Endothelial cell of umbilical vein (primary cell): Measurements from ENCODE around the gene PKNOX2. TPM values are rescaled to one million over a fixed set of nuclear protein-coding genes. Genes with fewer than 3 reads are reported as not detected.

Experiments
- BruUV-seq: library from RNA; stranded (reverse); fragments of 400-500 nt; replicated peaks from 2 replicates; lab custom pipeline; 2021; lab: Mats Ljungman, UMichigan
- CTCF ChIA-PET: fragments of 300-600, 350-600 bp; sonication (Branson Sonifier 250); formaldehyde crosslinking; loops from one replicate; lab custom pipeline; 2021; ENCODE audit warnings: antibody characterized with exemption, inconsistent platforms; lab: Charles Lee
- POLR2A ChIA-PET: fragments of 300-600, 350-600 bp; sonication (Branson Sonifier 250); formaldehyde crosslinking; loops from one replicate; lab custom pipeline; 2021; ENCODE audit warnings: antibody characterized with exemption, inconsistent platforms; lab: Charles Lee
- DNase-seq: peaks from one replicate; pipeline ENCODE4 v3.0.0-alpha.2; 2011; ENCODE audit warnings: low read depth, low spot score
- FAIRE-seq: peaks from 2 replicates; lab custom pipeline; 2011; peaks lifted over from hg19 to GRCh38; lab: Jason Lieb, UNC
- H2AFZ ChIP-seq: 2 replicates; pipeline ENCODE4 v1.6.0; 2012; ENCODE audit warnings: low read depth, low read length, control low read depth, inconsistent platforms
- H3K27ac ChIP-seq: 2 replicates; pipeline ENCODE4 v1.5.1; 2011; ENCODE audit warnings: low read depth, mild to moderate bottlenecking, control low read depth, low read length, moderate library complexity; ENCODE audit not compliant: insufficient read depth
- H3K27me3 ChIP-seq, 2 experiments: 2 replicates each; pipeline versions ENCODE4 v1.6.0 to v1.6.1; 2011; ENCODE audit warnings: low read length in 2 of 2, mixed read lengths in 1 of 2; ENCODE audit not compliant: control insufficient read depth in 2 of 2, insufficient read depth in 2 of 2
- H3K36me3 ChIP-seq, 2 experiments: 2 replicates in 1 of 2; 3 replicates in 1 of 2; pipeline ENCODE4 v1.5.1; 2011; ENCODE audit warnings: low read length in 2 of 2, mild to moderate bottlenecking in 1 of 2, moderate library complexity in 1 of 2; ENCODE audit not compliant: control insufficient read depth in 2 of 2, insufficient read depth in 2 of 2; ENCODE audit errors: extremely low read depth in 1 of 2
- H3K4me1 ChIP-seq: 3 replicates; pipeline ENCODE4 v1.5.1; 2011; ENCODE audit warnings: mild to moderate bottlenecking, low read length; ENCODE audit not compliant: control insufficient read depth, insufficient read depth; ENCODE audit errors: extremely low read depth
- H3K4me2 ChIP-seq: 2 replicates; pipeline ENCODE4 v1.6.1; 2011; ENCODE audit warnings: low read length, control low read depth, mixed read lengths; ENCODE audit not compliant: insufficient read depth
- H3K4me3 ChIP-seq, 3 experiments: fragments of 200-600 bp in 1 of 3; sonication (generic), shearing (Covaris generic) in 1 of 3; replicated peaks in 1 of 3; 2 replicates each; pipeline ENCODE4 v1.5.1; 2011 to 2016; ENCODE audit warnings: control low read depth in 3 of 3, low read length in 3 of 3, mild to moderate bottlenecking in 2 of 3, inconsistent platforms in 1 of 3, low read depth in 1 of 3, moderate library complexity in 1 of 3; ENCODE audit not compliant: insufficient read depth in 1 of 3
- H3K79me2 ChIP-seq: 2 replicates; pipeline ENCODE4 v1.6.0; 2012; ENCODE audit warnings: low read length, inconsistent platforms; ENCODE audit not compliant: control insufficient read depth, insufficient read depth
- H3K9ac ChIP-seq: replicated peaks from 2 replicates; pipeline ENCODE3; 2011; ENCODE audit warnings: low read length, control low read depth; ENCODE audit not compliant: insufficient read depth; ENCODE audit errors: extremely low read depth
- H3K9me1 ChIP-seq: replicated peaks from 3 replicates; pipeline ENCODE4 v1.6.0; 2011; ENCODE audit warnings: mild to moderate bottlenecking, low read length; ENCODE audit not compliant: control insufficient read depth, insufficient read depth; ENCODE audit errors: extremely low read depth
- H3K9me3 ChIP-seq: replicated peaks from 2 replicates; pipeline ENCODE4 v1.5.1; 2012; ENCODE audit warnings: low read length, inconsistent platforms; ENCODE audit not compliant: control insufficient read depth, insufficient read depth
- H4K20me1 ChIP-seq: replicated peaks from 2 replicates; pipeline ENCODE3; 2011; ENCODE audit warnings: mild to moderate bottlenecking, low read length; ENCODE audit not compliant: control insufficient read depth, insufficient read depth; ENCODE audit errors: extremely low read depth
- CTCF ChIP-seq, 2 donors: IDR thresholded peaks; 1 replicate in 1 of 2; 2 replicates in 1 of 2; pipeline ENCODE4 v1.5.1; 2011; ENCODE audit warnings: low read length in 2 of 2, mild to moderate bottlenecking in 2 of 2, moderate library complexity in 2 of 2, control low read depth in 1 of 2, inconsistent platforms in 1 of 2, low read depth in 1 of 2; ENCODE audit not compliant: insufficient read depth in 1 of 2; ENCODE audit errors: extremely low read depth in 1 of 2
- EZH2 ChIP-seq: IDR thresholded peaks from 2 replicates; pipeline ENCODE4 v1.6.1; 2012; ENCODE audit warnings: borderline replicate concordance, low read depth, mild to moderate bottlenecking, moderate library complexity, low read length, inconsistent platforms; ENCODE audit not compliant: severe bottlenecking
- FOS ChIP-seq: IDR thresholded peaks from 2 replicates; pipeline ENCODE4 v1.6.1; 2011; ENCODE audit warnings: mild to moderate bottlenecking, low read length, moderate library complexity, borderline replicate concordance; ENCODE audit not compliant: insufficient read depth
- GATA2 ChIP-seq: IDR thresholded peaks from 2 replicates; pipeline ENCODE4 v1.7.0; 2011; ENCODE audit warnings: low read depth, mild to moderate bottlenecking, moderate library complexity, mixed read lengths, low read length; ENCODE audit not compliant: insufficient read length, insufficient read depth
- JUN ChIP-seq: IDR thresholded peaks from 2 replicates; pipeline ENCODE4 v1.6.1; 2011; ENCODE audit warnings: borderline replicate concordance, low read depth; ENCODE audit not compliant: insufficient read length, insufficient read depth
- MAX ChIP-seq: IDR thresholded peaks from 2 replicates; pipeline ENCODE4 v1.6.1; 2011; ENCODE audit not compliant: insufficient read depth, insufficient read length
- MYC ChIP-seq: IDR thresholded peaks from one replicate; pipeline ENCODE4 v1.6.1; 2011; ENCODE audit warnings: mild to moderate bottlenecking, low read depth, low read length
- POLR2A ChIP-seq: IDR thresholded peaks from 2 replicates; pipeline ENCODE4 v1.6.1; 2012; ENCODE audit warnings: low read depth, mild to moderate bottlenecking, control low read depth, low read length
- POLR2AphosphoS5 ChIP-seq: IDR thresholded peaks from 2 replicates; pipeline ENCODE4 v1.6.1; 2012; ENCODE audit warnings: low read depth, mild to moderate bottlenecking, control low read depth, low read length, moderate library complexity; ENCODE audit not compliant: insufficient read depth
- dilution Hi-C: fragments of 300-500 bp; cut with MboI; formaldehyde crosslinking; loops from one replicate; pipeline ENCODE4 v1.15.0; 2019; ENCODE audit warnings: low sequenced_read_pairs; ENCODE audit not compliant: extremely low pct_ligation_motif_present
- intact Hi-C: fragments of 100-400 bp; cut with micrococcal nuclease; formaldehyde crosslinking; loops from one replicate; pipeline ENCODE4 v1.10.0; 2022
- polyA plus RNA-seq, 4 experiments: library from polyadenylated mRNA; depleted of rRNA in 3 of 4; stranded (reverse) in 3 of 4; unstranded in 1 of 4; fragments of >200 nt; gene quantifications; 2 replicates each; pipeline versions ENCODE4 v1.2.1 to v1.2.3, GENCODE V29; 2011 to 2012; ENCODE audit warnings: missing spikeins in 1 of 4
- total RNA-seq: library from RNA; stranded (reverse); gene quantifications from 2 replicates; pipeline ENCODE4 v1.2.3, GENCODE V29; 2021

PKNOX2 gene
- total and polyA plus RNA-seq, 2 donors (not counting 3 experiments of a cell fraction or from before 2014, with no cell fraction given): 0.11 to 0.91 TPM

- dilution Hi-C loops: no loop called here
- intact Hi-C loops: no loop called here
Observed at GRCh38 chr11:125351033-125351867, 186.7 kb downstream of the PKNOX2 start.

More at GRCh38 chr11:125351033-125351867, 186.7 kb downstream of the PKNOX2 start:
- Histone ChIP-seq H3K27ac (no peak overlapping the region), H3K9ac (no peak overlapping the region), H4K20me1 (no peaks in the 10 kb centered on the region), H3K9me1 (no peaks in the 10 kb centered on the region), H3K9me3 (no peaks in the 10 kb centered on the region), H3K36me3 (no peaks in the 10 kb centered on the region), H3K4me3 (no peak overlapping the region), H3K79me2 (no peaks in the 10 kb centered on the region), H2AFZ (no peak overlapping the region), H3K4me1 (no peaks in the 10 kb centered on the region), H3K4me2 (no peak overlapping the region), H3K27me3 (peaks cover 0 to 2% of the 10 kb centered on the region in 2 experiments)
- FAIRE-seq (no peak), DNase-seq (no peak)
- TF ChIP-seq POLR2AphosphoS5 (no peak), CTCF (IDR thresholded peaks at IDR 0.05; ENCODE audit: extremely low read depth in 1 of 2, insufficient read depth in 1 of 2, low read depth in 1 of 2, low read length in 2 of 2) (no peak), GATA2 (no peak), POLR2A (no peak), JUN (no peak), MYC (no peak), MAX (no peak), FOS (no peak), EZH2 (no peak)
- CTCF ChIA-PET: interaction anchor here (0.7 to 2.2 kb wide), 5 partner anchors 13 to 266 kb away, joined by 3 to 8 read pairs (median 4); partner anchors contain the start of gene PKNOX2
- POLR2A ChIA-PET: no interaction called here
- BruUV-seq: no TSS peak
